ENCODE measurements around the gene DHH. TPM values are rescaled to one million over a fixed set of nuclear protein-coding genes. Genes with fewer than 3 reads are reported as not detected.

The DHH gene
- total and polyA plus RNA-seq, 4 donors: 0.16 to 2.6 (median 0.95) TPM

DNA sequence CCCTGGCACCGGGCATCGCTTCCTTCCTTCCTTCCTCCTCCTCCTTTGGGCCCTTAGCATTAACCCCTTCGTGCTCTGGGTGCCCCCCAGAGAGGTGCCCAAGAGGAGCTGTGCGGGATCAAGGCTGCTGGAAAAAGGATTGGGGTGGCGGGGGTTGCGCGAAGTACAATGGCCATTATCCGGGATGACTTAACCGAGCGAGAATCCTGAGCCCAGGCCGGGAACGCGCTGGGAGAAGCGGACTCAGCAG is 2.8 kb downstream of the DHH start:
- H3K9me3 ChIP-seq (ENCODE audit: control insufficient read depth in 4 of 4, insufficient read depth in 3 of 4, low read length in 3 of 4): peaks cover 0 to 4% (median 0%) of the 10 kb centered on the region in 4 donors
- H3K9ac ChIP-seq (ENCODE audit: insufficient read depth in 1 of 2, low read length in 2 of 2): no peak overlapping the region
- ATAC-seq (ENCODE audit: insufficient read depth, low FRiP score) (no peak), DNase-seq (no peak)
- 1 to 4% methylated on average over 12 to 14 of the region's 14 CpGs for WGBS, 2 donors
- H3K4me3 ChIP-seq: no peak overlapping the region
- no peak overlapping the region for H3K27ac ChIP-seq (ENCODE audit: low read depth in 1 of 2, low read length in 1 of 2)
- peaks cover 0 to 67% (median 65%) of the 10 kb centered on the region in 3 donors for H3K27me3 ChIP-seq (ENCODE audit: control insufficient read depth in 3 of 3, insufficient read depth in 3 of 3, low read length in 2 of 3)
- H3K36me3 ChIP-seq (ENCODE audit: control insufficient read depth in 4 of 4, insufficient read depth in 4 of 4, low read length in 4 of 4): peaks cover 0 to 4% (median 0%) of the 10 kb centered on the region in 4 donors
- TF ChIP-seq, protein P1, sequence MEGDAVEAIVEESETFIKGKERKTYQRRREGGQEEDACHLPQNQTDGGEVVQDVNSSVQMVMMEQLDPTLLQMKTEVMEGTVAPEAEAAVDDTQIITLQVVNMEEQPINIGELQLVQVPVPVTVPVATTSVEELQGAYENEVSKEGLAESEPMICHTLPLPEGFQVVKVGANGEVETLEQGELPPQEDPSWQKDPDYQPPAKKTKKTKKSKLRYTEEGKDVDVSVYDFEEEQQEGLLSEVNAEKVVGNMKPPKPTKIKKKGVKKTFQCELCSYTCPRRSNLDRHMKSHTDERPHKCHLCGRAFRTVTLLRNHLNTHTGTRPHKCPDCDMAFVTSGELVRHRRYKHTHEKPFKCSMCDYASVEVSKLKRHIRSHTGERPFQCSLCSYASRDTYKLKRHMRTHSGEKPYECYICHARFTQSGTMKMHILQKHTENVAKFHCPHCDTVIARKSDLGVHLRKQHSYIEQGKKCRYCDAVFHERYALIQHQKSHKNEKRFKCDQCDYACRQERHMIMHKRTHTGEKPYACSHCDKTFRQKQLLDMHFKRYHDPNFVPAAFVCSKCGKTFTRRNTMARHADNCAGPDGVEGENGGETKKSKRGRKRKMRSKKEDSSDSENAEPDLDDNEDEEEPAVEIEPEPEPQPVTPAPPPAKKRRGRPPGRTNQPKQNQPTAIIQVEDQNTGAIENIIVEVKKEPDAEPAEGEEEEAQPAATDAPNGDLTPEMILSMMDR (IDR thresholded peaks at IDR 0.05; ENCODE audit: control extremely low read depth, extremely low read depth): no peak
- peaks cover 0 to 42% (median 20%) of the 10 kb centered on the region in 5 donors for H3K4me1 ChIP-seq (ENCODE audit: control insufficient read depth in 5 of 5, insufficient read depth in 5 of 5, low read length in 5 of 5)

DNA sequence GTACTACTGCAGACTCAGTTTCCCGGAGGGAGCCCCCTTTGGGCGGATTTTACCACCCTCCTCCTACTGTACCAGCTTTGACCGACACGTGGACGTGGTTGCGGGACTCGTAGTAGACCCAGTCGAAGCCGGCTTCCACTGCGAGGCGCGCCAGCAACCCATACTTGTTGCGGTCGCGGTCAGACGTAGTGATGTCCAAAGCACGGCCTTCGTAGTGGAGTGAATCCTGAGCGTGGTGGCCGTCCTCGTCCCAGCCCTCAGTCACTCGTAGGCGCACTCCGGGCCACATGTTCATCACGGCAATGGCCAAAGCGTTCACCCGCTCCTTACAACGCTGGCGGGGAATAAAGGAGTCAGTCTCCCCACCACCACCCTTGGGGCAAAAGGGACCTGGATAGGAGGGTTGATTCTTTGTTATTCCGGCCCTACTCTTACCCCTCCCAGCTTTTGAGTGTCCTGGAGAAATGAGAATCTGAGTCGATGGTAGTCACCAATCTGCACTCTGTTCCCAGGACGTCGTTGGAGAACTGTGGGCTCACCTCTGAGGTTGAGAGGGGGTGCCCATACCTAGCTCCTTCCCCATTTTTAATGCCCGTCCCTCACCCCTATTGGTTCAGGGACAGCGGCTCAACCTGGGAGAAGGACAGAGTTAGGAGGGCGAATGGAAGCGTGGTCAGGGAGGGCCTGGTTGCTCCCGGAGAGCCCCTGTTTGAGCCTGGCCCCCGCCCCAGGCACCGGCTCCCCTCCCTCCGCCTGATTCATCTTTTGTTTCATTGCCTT is 3.4 kb downstream of the DHH start:
- WGBS, 2 donors: 22 to 30% methylated on average over 41 of the region's 41 CpGs
- peak in 1 of 3 donors; percentile 10 for DNase-seq
- no peak overlapping the region for H3K4me3 ChIP-seq
- peaks cover 0 to 4% (median 0%) of the 10 kb centered on the region in 4 donors for H3K9me3 ChIP-seq (ENCODE audit: control insufficient read depth in 4 of 4, insufficient read depth in 3 of 4, low read length in 3 of 4)
- peaks cover 0 to 2% (median 0%) of the 10 kb centered on the region in 4 donors for H3K36me3 ChIP-seq (ENCODE audit: control insufficient read depth in 4 of 4, insufficient read depth in 4 of 4, low read length in 4 of 4)
- H3K27ac ChIP-seq (ENCODE audit: low read depth in 1 of 2, low read length in 1 of 2): no peak overlapping the region
- peaks cover 0 to 70% (median 65%) of the 10 kb centered on the region in 3 donors for H3K27me3 ChIP-seq (ENCODE audit: control insufficient read depth in 3 of 3, insufficient read depth in 3 of 3, low read length in 2 of 3)
- H3K4me1 ChIP-seq (ENCODE audit: control insufficient read depth in 5 of 5, insufficient read depth in 5 of 5, low read length in 5 of 5): peaks cover 0 to 42% (median 20%) of the 10 kb centered on the region in 5 donors
- TF ChIP-seq, protein P1 (IDR thresholded peaks at IDR 0.05; ENCODE audit: control extremely low read depth, extremely low read depth): no peak
- no peak for ATAC-seq (ENCODE audit: insufficient read depth, low FRiP score)
- no peak overlapping the region for H3K9ac ChIP-seq (ENCODE audit: insufficient read depth in 1 of 2, low read length in 2 of 2)

DNA sequence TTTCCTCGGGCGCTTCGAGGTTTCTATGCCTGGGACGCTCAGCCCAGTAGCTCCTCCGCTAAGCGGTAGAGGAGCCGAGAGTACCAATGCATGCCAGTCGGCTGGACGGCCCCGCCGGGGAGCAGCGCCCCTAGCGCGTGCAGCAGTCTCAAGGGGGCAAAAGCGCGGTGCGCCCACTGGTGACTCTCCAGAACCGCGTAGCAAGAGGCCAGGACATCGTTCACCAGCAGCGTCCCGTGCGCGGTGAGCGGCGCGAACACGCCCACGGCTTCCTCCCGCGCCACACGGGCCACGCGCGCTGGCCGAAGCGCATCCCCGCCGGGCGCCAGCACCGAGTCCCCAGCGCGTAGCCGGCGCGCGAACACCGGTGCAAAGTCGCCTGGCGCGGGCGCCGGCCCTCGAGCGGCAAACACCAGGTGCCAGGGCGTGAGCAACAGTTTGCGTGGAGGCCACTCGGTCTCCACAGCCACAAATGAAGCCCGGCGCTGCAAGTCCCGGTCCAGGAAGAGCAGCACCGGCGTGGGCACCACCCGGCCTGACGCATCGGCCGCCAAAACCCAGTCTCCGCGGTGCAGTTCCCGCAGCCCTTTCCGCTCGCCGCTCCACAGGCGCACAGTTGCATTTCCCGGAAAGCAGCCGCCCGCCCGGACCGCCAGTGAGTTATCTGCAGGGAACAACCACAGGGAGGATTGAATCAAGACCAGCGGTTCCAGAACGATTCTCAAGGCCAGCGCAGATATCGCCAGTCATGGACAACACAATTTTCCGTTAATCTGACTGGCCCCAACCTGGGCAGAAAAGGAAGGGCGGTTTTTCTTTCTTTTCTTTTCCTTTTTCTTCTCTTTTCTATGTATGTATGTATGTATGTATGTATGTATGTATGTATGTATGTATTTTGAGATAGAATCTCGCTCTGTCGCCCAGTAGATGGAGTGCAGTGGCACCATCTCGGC is 4.5 kb downstream of the DHH start:
- Histone ChIP-seq H3K9me3 (ENCODE audit: control insufficient read depth in 4 of 4, insufficient read depth in 3 of 4, low read length in 3 of 4) (peaks cover 0 to 4% (median 0%) of the 10 kb centered on the region in 4 donors), H3K27ac (ENCODE audit: low read depth in 1 of 2, low read length in 1 of 2) (no peak overlapping the region), H3K27me3 (ENCODE audit: control insufficient read depth in 3 of 3, insufficient read depth in 3 of 3, low read length in 2 of 3) (peaks cover 0 to 70% (median 65%) of the 10 kb centered on the region in 3 donors), H3K9ac (ENCODE audit: insufficient read depth in 1 of 2, low read length in 2 of 2) (no peak overlapping the region), H3K4me3 (no peak overlapping the region), H3K4me1 (ENCODE audit: control insufficient read depth in 5 of 5, insufficient read depth in 5 of 5, low read length in 5 of 5) (peaks cover 0 to 42% (median 20%) of the 10 kb centered on the region in 5 donors), H3K36me3 (ENCODE audit: control insufficient read depth in 4 of 4, insufficient read depth in 4 of 4, low read length in 4 of 4) (no peaks in the 10 kb centered on the region)
- DNase-seq: peak; percentile 47 to 70 (median 60)
- ATAC-seq (ENCODE audit: insufficient read depth, low FRiP score): no peak
- TF ChIP-seq, protein P1 (IDR thresholded peaks at IDR 0.05; ENCODE audit: control extremely low read depth, extremely low read depth): no peak
- 3% methylated on average over 78 to 88 of the region's 88 CpGs for WGBS, 2 donors
